ENCODE data around the gene ARHGAP6.

The ARHGAP6 gene

DNA sequence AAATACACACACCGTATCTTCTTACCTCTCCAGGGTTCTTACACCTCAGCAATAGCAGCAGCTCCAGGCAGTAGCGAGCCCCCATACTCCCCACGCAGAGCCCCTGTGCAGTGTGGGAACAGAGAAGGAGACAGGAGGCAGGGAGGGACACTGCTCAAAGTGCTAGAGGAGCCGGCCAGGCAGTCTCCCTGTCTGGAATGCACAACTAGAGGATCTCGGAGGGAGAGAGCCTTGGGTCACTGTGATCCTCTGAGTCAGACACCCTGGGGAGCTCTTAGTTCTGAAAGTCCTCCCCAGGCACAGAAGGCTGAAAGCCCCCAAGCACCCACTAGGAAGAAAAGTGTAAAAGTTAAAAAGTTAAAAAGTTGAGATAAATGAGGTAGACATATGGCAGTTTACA lies 356.5 kb downstream of the ARHGAP6 start:
- no peak for DNase-seq (ENCODE audit: low spot score)

DNA sequence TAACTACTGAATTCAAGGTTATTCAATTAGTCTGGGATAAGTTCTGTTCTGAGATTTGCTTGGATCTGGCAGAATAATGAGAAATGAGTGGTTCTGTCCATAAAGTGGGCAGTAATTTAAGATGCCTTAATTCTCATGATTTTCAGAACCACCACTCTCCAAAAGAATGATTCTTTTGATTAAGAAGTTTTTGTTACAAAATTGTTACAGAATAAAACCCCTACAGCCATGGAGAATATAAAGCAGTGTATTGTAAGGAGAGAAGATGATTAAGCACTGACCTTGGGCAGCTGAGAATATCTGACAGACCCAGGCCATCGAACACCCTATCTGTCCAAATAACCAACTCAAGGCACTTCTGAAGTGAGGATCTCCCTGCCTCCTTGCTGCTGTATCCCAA lies 360.1 kb downstream of the ARHGAP6 start:
- DNase-seq (ENCODE audit: low spot score), result no peak

DNA sequence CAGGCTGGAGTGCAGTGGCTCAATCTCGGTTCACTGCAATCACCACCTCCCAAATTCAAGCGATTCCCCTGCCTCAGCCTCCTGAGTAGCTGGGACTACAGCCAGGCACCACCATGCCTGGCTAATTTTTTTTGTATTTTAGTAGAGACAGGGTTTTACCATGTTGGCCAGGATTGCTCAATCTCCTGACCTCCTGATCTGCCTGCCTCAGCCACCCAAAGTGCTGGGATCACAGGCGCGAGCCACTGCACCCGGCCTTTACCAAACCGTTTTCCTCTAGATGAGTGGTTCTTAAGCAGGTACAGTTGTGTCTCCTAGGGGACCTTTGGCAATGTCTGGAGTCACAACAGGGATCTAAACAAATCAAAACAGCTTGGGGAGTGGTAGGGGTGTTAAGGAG lies 360.9 kb downstream of the ARHGAP6 start:
- DNase-seq (ENCODE audit: low spot score), result no peak

GRCh38 chrX:11298600-11298999 lies 367.1 kb downstream of the ARHGAP6 start:
- DNase-seq (ENCODE audit: low spot score), result no peak

GRCh38 chrX:11296051-11296450 lies 369.7 kb downstream of the ARHGAP6 start:
- DNase-seq (ENCODE audit: low spot score), result no peak

- DNase-seq (ENCODE audit: low spot score), result no peak
Observed at GRCh38 chrX:11293113-11293512, 372.6 kb downstream of the ARHGAP6 start, which contains the start of gene AMELX. TSS of gene AMELX (plus strand) at chrX:11293413. CDS start at chrX:11294789, 1,376 bp downstream.

DNA sequence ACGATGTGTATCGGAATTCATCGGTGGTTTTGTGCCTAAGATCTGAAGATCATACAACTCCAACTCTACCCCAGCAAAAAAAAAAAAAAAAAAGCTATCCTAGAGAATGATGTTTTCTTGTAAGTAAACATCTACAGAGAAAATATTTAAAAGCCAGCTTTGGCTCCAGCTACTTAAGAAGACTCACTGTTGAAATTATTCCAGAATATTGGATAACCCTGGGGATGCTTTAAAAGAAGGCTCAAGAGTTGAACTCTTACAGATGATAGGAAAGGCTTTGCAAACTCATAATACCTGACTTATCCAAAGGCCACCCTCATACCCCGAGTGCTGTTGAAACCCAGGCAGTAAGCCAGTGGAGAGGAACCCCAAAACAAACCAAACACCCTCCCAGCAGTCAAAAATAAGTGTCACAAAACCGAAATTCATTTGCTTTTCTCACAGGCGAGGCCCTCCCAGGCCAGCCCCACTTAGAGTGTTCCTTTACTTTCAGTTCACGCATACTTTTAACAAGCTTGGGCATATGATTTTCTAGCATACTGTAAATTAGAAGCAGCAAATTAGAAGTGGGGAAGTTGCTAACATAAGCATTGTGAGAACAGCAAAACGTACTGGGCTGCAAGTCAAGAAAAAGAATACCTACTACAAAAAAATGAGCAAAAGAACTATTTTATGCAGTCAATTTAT lies 375.2 kb downstream of the ARHGAP6 start:
- no peak for DNase-seq (ENCODE audit: low spot score)

GRCh38 chrX:11287505-11287904 lies 378.2 kb downstream of the ARHGAP6 start:
- DNase-seq (ENCODE audit: low spot score), result no peak

- no peak for DNase-seq (ENCODE audit: low spot score)
Observed at GRCh38 chrX:11285651-11286050, 380.1 kb downstream of the ARHGAP6 start.

GRCh38 chrX:11282043-11282442 lies 383.7 kb downstream of the ARHGAP6 start:
- DNase-seq (ENCODE audit: low spot score), result no peak

GRCh38 chrX:11273544-11273943 lies 392.2 kb downstream of the ARHGAP6 start:
- no peak for DNase-seq (ENCODE audit: low spot score)

GRCh38 chrX:11272863-11273262 lies 392.9 kb downstream of the ARHGAP6 start:
- no peak for DNase-seq (ENCODE audit: low spot score)

DNA sequence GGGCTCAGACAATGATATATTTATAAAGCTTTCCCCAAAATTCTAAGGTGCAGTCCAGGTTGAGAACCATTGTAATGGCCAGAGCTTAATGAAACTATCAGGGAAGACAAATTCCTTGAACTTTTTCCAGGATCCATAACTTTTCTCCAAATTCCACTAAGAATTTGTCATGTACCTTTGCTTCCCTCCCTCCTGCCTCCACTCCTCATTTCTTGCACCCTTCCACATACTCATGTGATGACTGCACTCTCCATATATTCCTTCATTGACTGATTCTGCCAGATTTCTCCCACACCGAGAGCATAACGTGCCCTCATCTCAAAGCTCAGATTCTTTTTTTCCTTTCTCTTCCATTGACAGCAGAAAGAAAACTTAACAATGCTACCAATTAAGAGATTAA lies 393.4 kb downstream of the ARHGAP6 start:
- no peak for DNase-seq (ENCODE audit: low spot score)

DNA sequence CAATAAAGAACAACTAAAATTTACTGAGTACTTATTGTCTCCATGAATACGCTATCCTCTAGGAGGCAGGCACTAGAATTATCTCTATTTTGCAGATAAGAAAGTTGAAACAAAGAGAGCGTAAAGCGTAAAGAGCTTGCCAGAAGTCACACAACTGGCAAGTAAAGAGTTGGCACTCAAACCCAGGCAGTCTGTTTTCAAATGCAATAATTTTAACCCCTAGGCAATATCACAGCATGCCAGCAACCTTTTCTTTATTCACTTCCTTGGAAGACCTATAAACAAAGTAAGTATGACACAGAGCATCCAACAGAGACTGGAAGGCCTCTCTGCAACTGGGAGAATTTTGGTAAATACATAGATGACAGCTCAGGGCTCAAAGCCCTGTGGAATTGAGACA lies 395.7 kb downstream of the ARHGAP6 start:
- no peak for DNase-seq (ENCODE audit: low spot score)

DNA sequence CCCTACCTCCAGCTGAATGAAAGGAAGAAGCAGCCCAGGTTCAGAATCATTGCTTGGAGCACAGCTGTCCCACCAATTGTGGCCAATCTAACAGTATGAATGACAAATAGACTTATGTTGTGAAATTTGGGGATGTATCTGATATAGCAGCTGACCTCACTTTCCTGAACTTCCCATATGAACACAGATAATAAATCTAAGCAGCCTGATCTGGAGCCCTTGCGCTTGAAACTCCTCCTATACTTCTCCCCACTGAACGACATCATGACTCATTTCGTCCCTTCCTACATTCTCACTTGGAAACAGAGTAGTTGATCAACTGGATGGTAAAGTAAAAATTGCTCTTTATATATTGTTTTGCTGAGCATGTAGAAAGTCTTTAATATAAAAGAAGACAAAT lies 396.7 kb downstream of the ARHGAP6 start:
- DNase-seq (ENCODE audit: low spot score), result no peak

DNA sequence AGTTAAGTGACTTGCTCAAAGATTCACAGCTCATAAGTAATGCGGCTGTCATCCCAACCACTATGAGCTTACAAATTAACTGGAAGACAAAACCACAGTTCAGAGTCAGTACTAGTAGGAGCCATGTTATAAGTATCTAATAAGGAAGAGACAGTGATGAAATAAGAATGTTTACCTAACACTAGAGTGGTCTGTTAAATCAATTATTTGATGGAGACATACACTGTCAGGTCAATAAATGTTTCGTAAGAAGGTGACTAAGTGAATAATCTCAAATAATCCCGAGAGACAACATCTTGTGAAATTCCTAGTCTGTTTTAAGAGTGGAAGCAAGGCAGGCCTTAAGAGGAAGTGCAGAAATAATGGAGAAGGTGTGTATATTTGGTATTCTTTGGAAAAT lies 398.3 kb downstream of the ARHGAP6 start:
- DNase-seq (ENCODE audit: low spot score), result no peak

- no peak for DNase-seq (ENCODE audit: low spot score)
Observed at GRCh38 chrX:11266573-11267003, 399.1 kb downstream of the ARHGAP6 start.

DNA sequence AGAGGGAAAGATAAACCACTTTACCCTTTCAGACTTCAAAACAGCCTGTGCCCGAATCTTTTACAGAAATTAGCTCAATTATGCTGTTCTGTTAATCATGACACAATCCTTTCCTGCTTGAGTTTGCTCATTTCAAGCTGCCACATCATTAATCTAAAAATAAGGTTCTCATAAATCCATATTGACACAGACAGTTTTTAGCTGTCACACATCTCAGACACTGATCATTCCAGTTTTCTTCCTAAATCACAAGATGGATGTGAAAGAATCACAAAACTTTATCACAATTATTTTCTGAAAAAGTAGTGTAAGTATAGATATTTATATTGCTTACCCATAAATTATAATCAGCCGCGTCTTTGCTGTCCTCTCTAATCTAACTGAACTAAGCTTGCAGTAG lies 400.4 kb downstream of the ARHGAP6 start:
- no peak for DNase-seq (ENCODE audit: low spot score)

DNA sequence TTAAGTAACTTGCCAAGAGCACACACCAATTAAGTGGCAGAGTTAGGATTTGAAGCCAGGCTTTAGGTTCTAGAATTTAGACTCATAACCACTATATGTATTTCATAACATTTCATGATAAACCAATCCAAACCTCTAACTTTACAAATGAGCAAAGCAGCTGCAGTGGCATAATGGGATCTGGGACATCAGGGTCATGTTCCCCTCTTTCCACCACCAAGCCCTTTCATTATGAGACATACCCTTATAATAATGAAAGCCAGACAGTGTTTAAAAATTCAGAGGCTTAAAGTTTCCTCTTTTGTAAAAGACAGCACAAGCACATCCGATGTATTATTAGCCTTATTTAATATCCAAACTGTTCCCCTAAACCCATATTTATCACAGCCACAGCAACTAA lies 400.8 kb downstream of the ARHGAP6 start:
- no peak for DNase-seq (ENCODE audit: low spot score)

- DNase-seq (ENCODE audit: low spot score), result no peak
Observed at GRCh38 chrX:11261260-11261659, 404.5 kb downstream of the ARHGAP6 start.

DNA sequence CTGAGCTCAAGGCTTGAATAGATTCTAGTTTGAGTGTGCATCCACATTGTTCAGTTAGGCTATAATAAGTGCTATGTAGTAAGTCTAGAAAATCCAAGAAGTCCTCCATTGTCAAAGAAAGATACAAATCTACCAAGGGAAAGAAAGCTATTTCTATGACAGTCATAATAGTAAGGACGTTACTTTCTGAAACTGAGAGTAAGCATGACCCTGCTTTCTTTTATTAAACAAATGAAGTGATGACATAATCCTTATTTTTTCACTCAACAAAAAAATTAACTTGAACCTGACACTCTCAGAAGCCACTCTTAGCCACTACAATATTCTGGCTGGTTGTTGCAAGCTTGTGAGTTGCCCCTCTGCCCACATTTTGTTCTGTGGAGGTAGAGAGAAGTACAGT lies 406.3 kb downstream of the ARHGAP6 start:
- no peak for DNase-seq (ENCODE audit: low spot score)

DNA sequence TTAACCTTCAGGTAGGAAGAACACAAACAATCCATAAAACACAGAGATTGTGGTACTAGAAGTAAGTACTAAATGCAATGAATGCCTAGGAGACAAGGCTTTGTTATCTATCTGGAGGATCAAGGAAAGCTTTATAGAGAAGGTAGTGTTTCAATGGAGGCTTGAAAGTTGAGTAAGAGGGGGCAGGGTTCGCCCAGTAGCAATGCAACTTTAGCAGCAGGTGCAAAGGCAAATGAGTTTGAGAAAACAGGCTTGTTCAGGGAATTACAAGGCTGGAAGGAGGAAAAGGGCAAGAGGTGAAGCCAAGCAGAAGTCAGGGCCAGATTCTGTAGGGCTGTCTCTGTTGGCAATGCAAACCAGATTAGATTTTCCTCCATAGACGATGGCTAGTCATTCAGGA lies 408.0 kb downstream of the ARHGAP6 start:
- no peak for DNase-seq (ENCODE audit: low spot score)

GRCh38 chrX:11257290-11257689 lies 408.4 kb downstream of the ARHGAP6 start:
- DNase-seq (ENCODE audit: low spot score), result no peak

- no peak for DNase-seq (ENCODE audit: low spot score)
Observed at GRCh38 chrX:11254417-11255109, 411.2 kb downstream of the ARHGAP6 start.

Measured in activated CD4-positive, alpha-beta T cell treated with anti-CD3 and anti-CD28 coated beads, Interleukin-2, Interleukin-4, amounts not matched to agents 100 ng/mL and 50 ng/mL, durations not matched to agents 16 hours and 8 hours (primary cell).